GM10266 (cell line): ENCODE measurements around the gene PIWIL4.
A peak's percentile ranks its signal among the peaks of the same experiment; 100 is the strongest.

Experiments
- DNase-seq: peaks from one replicate; pipeline ENCODE4 v3.0.0; 2012; ENCODE audit errors: extremely low spot score
- TF ChIP-seq, protein P1 (sequence below): IDR thresholded peaks from 2 replicates; pipeline ENCODE4 v1.5.1; 2012; ENCODE audit warnings: mild to moderate bottlenecking, low read depth; ENCODE audit not compliant: control insufficient read depth, insufficient read depth; ENCODE audit errors: missing control alignments

PIWIL4 gene

DNA sequence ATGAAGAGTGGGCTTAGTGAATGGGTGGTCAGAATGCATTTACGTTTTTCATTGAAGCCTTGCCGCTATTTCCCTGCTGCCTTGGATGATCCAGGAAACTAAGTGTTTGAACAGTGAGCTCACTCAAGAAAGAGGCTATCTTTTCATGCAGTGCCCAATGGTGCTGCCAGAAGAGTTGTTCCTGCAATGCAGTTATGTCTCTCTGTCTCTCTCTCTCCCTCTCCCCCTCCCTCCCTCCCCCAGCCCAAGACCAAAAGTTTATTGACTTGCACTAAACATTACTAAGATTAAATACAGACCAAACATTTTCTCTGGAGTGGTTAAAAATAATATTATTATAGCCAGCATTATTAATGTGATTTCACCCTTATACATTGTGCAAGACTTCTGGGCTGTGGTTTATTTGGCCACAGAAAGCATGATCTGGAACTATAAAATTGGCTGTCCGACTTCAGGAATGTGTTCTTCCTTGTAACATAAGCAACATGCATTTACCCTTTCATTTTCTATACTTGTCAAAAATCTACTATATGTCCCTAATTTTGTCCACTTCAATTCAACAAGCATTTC is 30.1 kb upstream of the PIWIL4 start:
- DNase-seq: no peak
- TF ChIP-seq, protein P1, sequence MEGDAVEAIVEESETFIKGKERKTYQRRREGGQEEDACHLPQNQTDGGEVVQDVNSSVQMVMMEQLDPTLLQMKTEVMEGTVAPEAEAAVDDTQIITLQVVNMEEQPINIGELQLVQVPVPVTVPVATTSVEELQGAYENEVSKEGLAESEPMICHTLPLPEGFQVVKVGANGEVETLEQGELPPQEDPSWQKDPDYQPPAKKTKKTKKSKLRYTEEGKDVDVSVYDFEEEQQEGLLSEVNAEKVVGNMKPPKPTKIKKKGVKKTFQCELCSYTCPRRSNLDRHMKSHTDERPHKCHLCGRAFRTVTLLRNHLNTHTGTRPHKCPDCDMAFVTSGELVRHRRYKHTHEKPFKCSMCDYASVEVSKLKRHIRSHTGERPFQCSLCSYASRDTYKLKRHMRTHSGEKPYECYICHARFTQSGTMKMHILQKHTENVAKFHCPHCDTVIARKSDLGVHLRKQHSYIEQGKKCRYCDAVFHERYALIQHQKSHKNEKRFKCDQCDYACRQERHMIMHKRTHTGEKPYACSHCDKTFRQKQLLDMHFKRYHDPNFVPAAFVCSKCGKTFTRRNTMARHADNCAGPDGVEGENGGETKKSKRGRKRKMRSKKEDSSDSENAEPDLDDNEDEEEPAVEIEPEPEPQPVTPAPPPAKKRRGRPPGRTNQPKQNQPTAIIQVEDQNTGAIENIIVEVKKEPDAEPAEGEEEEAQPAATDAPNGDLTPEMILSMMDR: no peak

DNA sequence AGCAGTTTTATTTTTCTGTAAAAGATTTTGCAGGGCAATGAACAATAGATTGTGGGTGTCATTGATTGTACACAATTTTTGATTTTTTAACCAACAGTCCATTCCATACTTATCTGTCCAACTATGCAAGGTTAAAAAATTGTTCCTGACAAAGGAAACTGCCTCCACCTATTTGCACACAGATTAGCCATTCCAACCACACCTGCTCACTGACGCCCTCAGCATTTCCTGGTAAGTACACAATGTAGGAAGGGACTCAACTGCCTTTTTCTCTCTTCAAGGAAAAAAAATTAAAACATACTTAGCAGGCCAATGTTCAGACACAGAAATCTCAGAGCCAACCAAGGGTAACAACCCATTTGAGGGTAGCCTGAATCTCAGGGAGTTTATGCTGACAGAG is 27.7 kb upstream of the PIWIL4 start:
- TF ChIP-seq, protein P1: no peak
- DNase-seq: no peak

DNA sequence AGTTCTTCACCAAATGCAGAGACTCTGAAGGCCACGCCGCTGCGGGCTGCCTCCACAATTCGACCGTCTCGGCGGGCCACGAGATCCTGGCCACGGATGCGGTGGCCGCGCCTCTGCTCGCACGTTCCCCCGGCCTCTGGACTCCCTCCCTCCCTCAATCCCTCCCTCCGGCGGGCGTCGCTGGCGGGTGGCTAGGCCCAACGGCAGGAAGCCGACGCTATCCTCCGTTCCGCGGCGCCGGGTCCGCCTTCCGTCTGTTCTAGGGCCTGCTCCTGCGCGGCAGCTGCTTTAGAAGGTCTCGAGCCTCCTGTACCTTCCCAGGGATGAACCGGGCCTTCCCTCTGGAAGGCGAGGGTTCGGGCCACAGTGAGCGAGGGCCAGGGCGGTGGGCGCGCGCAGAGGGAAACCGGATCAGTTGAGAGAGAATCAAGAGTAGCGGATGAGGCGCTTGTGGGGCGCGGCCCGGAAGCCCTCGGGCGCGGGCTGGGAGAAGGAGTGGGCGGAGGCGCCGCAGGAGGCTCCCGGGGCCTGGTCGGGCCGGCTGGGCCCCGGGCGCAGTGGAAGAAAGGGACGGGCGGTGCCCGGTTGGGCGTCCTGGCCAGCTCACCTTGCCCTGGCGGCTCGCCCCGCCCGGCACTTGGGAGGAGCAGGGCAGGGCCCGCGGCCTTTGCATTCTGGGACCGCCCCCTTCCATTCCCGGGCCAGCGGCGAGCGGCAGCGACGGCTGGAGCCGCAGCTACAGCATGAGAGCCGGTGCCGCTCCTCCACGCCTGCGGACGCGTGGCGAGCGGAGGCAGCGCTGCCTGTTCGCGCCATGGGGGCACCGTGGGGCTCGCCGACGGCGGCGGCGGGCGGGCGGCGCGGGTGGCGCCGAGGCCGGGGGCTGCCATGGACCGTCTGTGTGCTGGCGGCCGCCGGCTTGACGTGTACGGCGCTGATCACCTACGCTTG is 23.2 kb upstream of the PIWIL4 start, which contains the start of gene FUT4:
Gene FUT4, plus strand, starts transcription at position 227 of the 951 bp plus-strand sequence. Its CDS starts 213 bp downstream, at position 440.
- DNase-seq: peak; percentile 89
- TF ChIP-seq, protein P1: no peak

DNA sequence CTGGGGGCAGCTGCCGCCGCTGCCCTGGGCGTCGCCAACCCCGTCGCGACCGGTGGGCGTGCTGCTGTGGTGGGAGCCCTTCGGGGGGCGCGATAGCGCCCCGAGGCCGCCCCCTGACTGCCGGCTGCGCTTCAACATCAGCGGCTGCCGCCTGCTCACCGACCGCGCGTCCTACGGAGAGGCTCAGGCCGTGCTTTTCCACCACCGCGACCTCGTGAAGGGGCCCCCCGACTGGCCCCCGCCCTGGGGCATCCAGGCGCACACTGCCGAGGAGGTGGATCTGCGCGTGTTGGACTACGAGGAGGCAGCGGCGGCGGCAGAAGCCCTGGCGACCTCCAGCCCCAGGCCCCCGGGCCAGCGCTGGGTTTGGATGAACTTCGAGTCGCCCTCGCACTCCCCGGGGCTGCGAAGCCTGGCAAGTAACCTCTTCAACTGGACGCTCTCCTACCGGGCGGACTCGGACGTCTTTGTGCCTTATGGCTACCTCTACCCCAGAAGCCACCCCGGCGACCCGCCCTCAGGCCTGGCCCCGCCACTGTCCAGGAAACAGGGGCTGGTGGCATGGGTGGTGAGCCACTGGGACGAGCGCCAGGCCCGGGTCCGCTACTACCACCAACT is 22.4 kb upstream of the PIWIL4 start:
- DNase-seq: no peak

DNA sequence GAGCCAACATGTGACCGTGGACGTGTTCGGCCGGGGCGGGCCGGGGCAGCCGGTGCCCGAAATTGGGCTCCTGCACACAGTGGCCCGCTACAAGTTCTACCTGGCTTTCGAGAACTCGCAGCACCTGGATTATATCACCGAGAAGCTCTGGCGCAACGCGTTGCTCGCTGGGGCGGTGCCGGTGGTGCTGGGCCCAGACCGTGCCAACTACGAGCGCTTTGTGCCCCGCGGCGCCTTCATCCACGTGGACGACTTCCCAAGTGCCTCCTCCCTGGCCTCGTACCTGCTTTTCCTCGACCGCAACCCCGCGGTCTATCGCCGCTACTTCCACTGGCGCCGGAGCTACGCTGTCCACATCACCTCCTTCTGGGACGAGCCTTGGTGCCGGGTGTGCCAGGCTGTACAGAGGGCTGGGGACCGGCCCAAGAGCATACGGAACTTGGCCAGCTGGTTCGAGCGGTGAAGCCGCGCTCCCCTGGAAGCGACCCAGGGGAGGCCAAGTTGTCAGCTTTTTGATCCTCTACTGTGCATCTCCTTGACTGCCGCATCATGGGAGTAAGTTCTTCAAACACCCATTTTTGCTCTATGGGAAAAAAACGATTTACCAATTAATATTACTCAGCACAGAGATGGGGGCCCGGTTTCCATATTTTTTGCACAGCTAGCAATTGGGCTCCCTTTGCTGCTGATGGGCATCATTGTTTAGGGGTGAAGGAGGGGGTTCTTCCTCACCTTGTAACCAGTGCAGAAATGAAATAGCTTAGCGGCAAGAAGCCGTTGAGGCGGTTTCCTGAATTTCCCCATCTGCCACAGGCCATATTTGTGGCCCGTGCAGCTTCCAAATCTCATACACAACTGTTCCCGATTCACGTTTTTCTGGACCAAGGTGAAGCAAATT is 21.7 kb upstream of the PIWIL4 start:
- TF ChIP-seq, protein P1: no peak
- no peak for DNase-seq

More for the DNA sequence above, 22.4 kb upstream of the PIWIL4 start:
- TF ChIP-seq, protein P1: no peak

DNA sequence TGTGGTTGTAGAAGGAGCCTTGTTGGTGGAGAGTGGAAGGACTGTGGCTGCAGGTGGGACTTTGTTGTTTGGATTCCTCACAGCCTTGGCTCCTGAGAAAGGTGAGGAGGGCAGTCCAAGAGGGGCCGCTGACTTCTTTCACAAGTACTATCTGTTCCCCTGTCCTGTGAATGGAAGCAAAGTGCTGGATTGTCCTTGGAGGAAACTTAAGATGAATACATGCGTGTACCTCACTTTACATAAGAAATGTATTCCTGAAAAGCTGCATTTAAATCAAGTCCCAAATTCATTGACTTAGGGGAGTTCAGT is 21.1 kb upstream of the PIWIL4 start:
- TF ChIP-seq, protein P1: no peak
- DNase-seq: no peak
